B cell (primary cell): ENCODE results near the gene FZD1. TPM values are rescaled to one million over a fixed set of nuclear protein-coding genes. Genes with fewer than 3 reads are reported as not detected.

ENCODE experiments used
- ATAC-seq: fragments of 200-7000 bp; cut with Tn5 transposase; one replicate; pipeline ENCODE4 v1.10.0; 2021; ENCODE audit warnings: low read depth, mild to moderate bottlenecking, moderate number of reproducible peaks, moderate library complexity
- CTCF ChIA-PET: fragments of 350-600 bp; sonication (Branson Sonifier 250); formaldehyde crosslinking; loops from one replicate; lab custom pipeline; 2021; ENCODE audit warnings: antibody characterized with exemption, inconsistent platforms; lab: Charles Lee
- POLR2A ChIA-PET: fragments of 350-600 bp; sonication (Branson Sonifier 250); formaldehyde crosslinking; loops from one replicate; lab custom pipeline; 2021; ENCODE audit warnings: antibody characterized with exemption; lab: Charles Lee
- DNase-seq: peaks from one replicate; pipeline ENCODE4 v3.0.0; 2013
- H2AFZ ChIP-seq: 2 replicates; pipeline ENCODE4 v1.6.1; 2012; ENCODE audit warnings: mild to moderate bottlenecking, low read depth, low read length; ENCODE audit not compliant: insufficient read depth, poor library complexity, severe bottlenecking
- H3K27ac ChIP-seq, 2 donors: 1 replicate in 1 of 2; 2 replicates in 1 of 2; pipeline ENCODE4 v1.5.1; 2012 to 2013; ENCODE audit warnings: low read length in 2 of 2, mild to moderate bottlenecking in 2 of 2, moderate library complexity in 1 of 2
- H3K27me3 ChIP-seq, 4 experiments: fragments of 200-600 bp in 1 of 4; sonication (generic) in 1 of 4; replicated peaks in 1 of 4; 1 replicate in 2 of 4; 2 replicates in 2 of 4; pipeline versions ENCODE4 v1.6.1 to v1.7.0; 2013 to 2016; ENCODE audit warnings: low read length in 3 of 4, mild to moderate bottlenecking in 2 of 4, mixed read lengths in 1 of 4, moderate library complexity in 1 of 4; ENCODE audit not compliant: insufficient read depth in 4 of 4, control insufficient read depth in 3 of 4; ENCODE audit errors: control extremely low read depth in 1 of 4
- H3K36me3 ChIP-seq, 2 experiments: replicated peaks in 1 of 2; 1 replicate in 1 of 2; 2 replicates in 1 of 2; pipeline versions ENCODE4 v1.6.1 to v1.7.1; 2013; ENCODE audit warnings: low read length in 1 of 2; ENCODE audit not compliant: insufficient read depth in 2 of 2, control insufficient read depth in 1 of 2; ENCODE audit errors: control extremely low read depth in 1 of 2, extremely low read depth in 1 of 2
- H3K4me1 ChIP-seq, 2 donors: fragments of 200-600 bp in 1 of 2; sonication (generic) in 1 of 2; 1 replicate in 1 of 2; 2 replicates in 1 of 2; pipeline versions ENCODE4 v1.5.1 to v1.6.1; 2013 to 2017; ENCODE audit warnings: low read length in 2 of 2; ENCODE audit not compliant: control insufficient read depth in 2 of 2, insufficient read depth in 2 of 2
- H3K4me2 ChIP-seq: replicated peaks from 2 replicates; pipeline ENCODE3; 2012; ENCODE audit warnings: mild to moderate bottlenecking, low read depth, low read length; ENCODE audit not compliant: poor library complexity, severe bottlenecking
- H3K4me3 ChIP-seq, 5 experiments: fragments of 200-600 bp in 1 of 5; sonication (generic) in 1 of 5; 1 replicate in 3 of 5; 2 replicates in 2 of 5; pipeline versions ENCODE4 v1.5.1 to v1.7.0; 2011 to 2016; ENCODE audit warnings: low read length in 4 of 5, mild to moderate bottlenecking in 4 of 5, low read depth in 2 of 5, control low read depth in 1 of 5, moderate library complexity in 1 of 5; ENCODE audit not compliant: insufficient read depth in 1 of 5; ENCODE audit errors: control extremely low read depth in 1 of 5, extremely low read depth in 1 of 5
- H3K79me2 ChIP-seq: fragments of 200-600 bp; sonication (generic); one replicate; pipeline ENCODE4 v1.6.0; 2016; ENCODE audit warnings: low read length; ENCODE audit not compliant: control insufficient read depth, insufficient read depth
- H3K9ac ChIP-seq: fragments of 200-600 bp; sonication (generic); 2 replicates; pipeline ENCODE4 v1.6.1; 2017; ENCODE audit warnings: mild to moderate bottlenecking, low read length, moderate library complexity
- H3K9me3 ChIP-seq, 3 donors: one replicate each; pipeline versions ENCODE4 v1.6.1 to v1.7.1; 2013; ENCODE audit warnings: low read length in 2 of 3; ENCODE audit not compliant: control insufficient read depth in 2 of 3, insufficient read depth in 1 of 3; ENCODE audit errors: control extremely low read depth in 1 of 3
- H4K20me1 ChIP-seq: 2 replicates; pipeline ENCODE4 v1.6.0; 2012; ENCODE audit warnings: mild to moderate bottlenecking, low read length; ENCODE audit not compliant: insufficient read depth, control insufficient read depth, poor library complexity, severe bottlenecking
- H3K27ac Mint-ChIP-seq: one replicate; pipeline ENCODE4 v1.8.0; 2021; ENCODE audit warnings: mixed read lengths
- H3K27me3 Mint-ChIP-seq: one replicate; pipeline ENCODE4 v1.8.0; 2021; ENCODE audit warnings: mixed read lengths
- H3K4me1 Mint-ChIP-seq: one replicate; pipeline ENCODE4 v1.8.0; 2021; ENCODE audit warnings: mixed read lengths
- H3K4me3 Mint-ChIP-seq: one replicate; pipeline ENCODE4 v1.8.0; 2021; ENCODE audit warnings: mixed read lengths
- H3K9me3 Mint-ChIP-seq: one replicate; pipeline ENCODE4 v1.8.0; 2022; ENCODE audit warnings: mixed read lengths; ENCODE audit not compliant: insufficient read depth
- CTCF ChIP-seq: fragments of 200-600 bp; IDR thresholded peaks from one replicate; pipeline ENCODE4 v1.8.0; 2022; ENCODE audit warnings: antibody characterized with exemption, mild to moderate bottlenecking
- EZH2 ChIP-seq: IDR thresholded peaks from 2 replicates; pipeline ENCODE4 v1.6.1; 2012; ENCODE audit warnings: borderline replicate concordance, low read depth, mild to moderate bottlenecking, moderate library complexity, low read length; ENCODE audit not compliant: insufficient read depth, poor library complexity, severe bottlenecking
- WGBS: methylation state at CpG from one replicate; pipeline ENCODE4 v1.1.5; 2013; ENCODE audit warnings: missing lambda C conversion rate; ENCODE audit not compliant: insufficient coverage; 5-methylcytosine and 5-hydroxymethylcytosine counted together
- intact Hi-C: fragments of 100-400 bp; cut with micrococcal nuclease; formaldehyde crosslinking; loops from one replicate; pipeline ENCODE4 v1.10.0; 2022
- polyA plus RNA-seq: library from polyadenylated mRNA; depleted of rRNA; stranded (reverse); fragments of >200 nt; gene quantifications from 2 replicates; pipeline ENCODE4 v1.2.3, GENCODE V29; 2012
- total RNA-seq, 2 donors: library from RNA; stranded (reverse); fragments of 120-200 nt in 1 of 2; gene quantifications; 1 replicate in 1 of 2; 2 replicates in 1 of 2; pipeline versions ENCODE4 v1.2.3 to v1.2.4, GENCODE V29; 2013 to 2022

The FZD1 gene
- total and polyA plus RNA-seq, 2 donors (not counting 1 experiment from before 2014, with no cell fraction given), result 0.15 to 0.49 TPM

DNA sequence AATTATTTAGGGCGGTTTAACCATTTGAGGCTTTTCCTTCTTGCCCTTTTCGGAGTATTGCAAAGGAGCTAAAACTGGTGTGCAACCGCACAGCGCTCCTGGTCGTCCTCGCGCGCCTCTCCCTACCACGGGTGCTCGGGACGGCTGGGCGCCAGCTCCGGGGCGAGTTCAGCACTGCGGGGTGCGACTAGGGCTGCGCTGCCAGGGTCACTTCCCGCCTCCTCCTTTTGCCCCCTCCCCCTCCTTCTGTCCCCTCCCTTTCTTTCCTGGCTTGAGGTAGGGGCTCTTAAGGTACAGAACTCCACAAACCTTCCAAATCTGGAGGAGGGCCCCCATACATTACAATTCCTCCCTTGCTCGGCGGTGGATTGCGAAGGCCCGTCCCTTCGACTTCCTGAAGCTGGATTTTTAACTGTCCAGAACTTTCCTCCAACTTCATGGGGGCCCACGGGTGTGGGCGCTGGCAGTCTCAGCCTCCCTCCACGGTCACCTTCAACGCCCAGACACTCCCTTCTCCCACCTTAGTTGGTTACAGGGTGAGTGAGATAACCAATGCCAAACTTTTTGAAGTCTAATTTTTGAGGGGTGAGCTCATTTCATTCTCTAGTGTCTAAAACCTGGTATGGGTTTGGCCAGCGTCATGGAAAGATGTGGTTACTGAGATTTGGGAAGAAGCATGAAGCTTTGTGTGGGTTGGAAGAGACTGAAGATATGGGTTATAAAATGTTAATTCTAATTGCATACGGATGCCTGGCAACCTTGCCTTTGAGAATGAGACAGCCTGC is 3.1 kb downstream of the FZD1 start:
- Histone ChIP-seq H3K4me2 (no peak overlapping the region), H4K20me1 (no peaks in the 10 kb centered on the region), H3K9ac (no peak overlapping the region), H3K27ac (no peak overlapping the region), H3K36me3 (no peaks in the 10 kb centered on the region), H3K27me3 (peaks cover 0 to 39% (median 23%) of the 10 kb centered on the region in 4 experiments), H3K79me2 (no peaks in the 10 kb centered on the region), H2AFZ (no peak overlapping the region), H3K9me3 (peaks cover 0 to 14% (median 0%) of the 10 kb centered on the region in 3 donors), H3K4me3 (no peak overlapping the region), H3K4me1 (peaks cover 24 to 25% of the 10 kb centered on the region in 2 donors)
- Mint-ChIP-seq H3K27me3 (peaks cover 44% of the 10 kb centered on the region), H3K9me3 (no peaks in the 10 kb centered on the region), H3K4me3 (peak overlapping the region; percentile 19), H3K4me1 (peaks cover 24% of the 10 kb centered on the region), H3K27ac (no peak overlapping the region)
- WGBS, result 95% methylated on average over 23 of the region's 29 CpGs
- TF ChIP-seq EZH2, result no peak
- TF ChIP-seq CTCF, result no peak
- ChIA-PET CTCF (no interaction called here), POLR2A (no interaction called here)
- DNase-seq (no peak), ATAC-seq (no peak)
- intact Hi-C loops, result loop anchor here (10.0 kb wide), 1 partner anchor 183 kb away; no protein-coding TSS in a partner anchor

DNA sequence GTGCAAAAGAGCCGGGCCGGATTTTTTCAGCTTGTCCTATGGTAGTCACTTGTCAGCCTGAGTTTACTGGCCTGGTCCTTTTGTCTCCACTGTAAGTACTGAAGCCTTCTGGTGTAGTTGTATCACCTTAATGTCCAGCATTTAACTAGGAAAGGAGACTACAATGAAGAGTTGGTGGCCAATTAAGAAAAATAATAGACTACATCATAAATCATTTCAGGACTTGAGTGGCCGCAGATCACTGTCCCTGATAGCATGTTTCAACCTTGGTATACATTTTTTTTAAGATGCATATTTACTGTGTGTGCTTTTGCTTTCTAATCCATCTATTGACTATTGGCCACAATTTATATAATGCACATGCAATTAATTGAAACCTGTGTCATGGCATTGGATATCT is 6.1 kb downstream of the FZD1 start:
- no peak overlapping the region for H3K9ac ChIP-seq
- ChIA-PET CTCF (no interaction called here), POLR2A (no interaction called here)
- DNase-seq (no peak), ATAC-seq (no peak)
- H3K27ac ChIP-seq, result no peak overlapping the region
- no peak overlapping the region for H3K4me3 ChIP-seq
- no peak for TF ChIP-seq CTCF
- TF ChIP-seq EZH2, result no peak
- no peak overlapping the region for H3K4me3 Mint-ChIP-seq
- H2AFZ ChIP-seq, result no peak overlapping the region
- no peak overlapping the region for H3K27ac Mint-ChIP-seq
- WGBS, result 100% methylated on average over 2 of the region's 3 CpGs
- peaks cover 31% of the 10 kb centered on the region for H3K27me3 Mint-ChIP-seq
- no peaks in the 10 kb centered on the region for H3K9me3 Mint-ChIP-seq
- H3K9me3 ChIP-seq, result peaks cover 0 to 14% (median 0%) of the 10 kb centered on the region in 3 donors
- intact Hi-C loops, result no loop called here
- H3K36me3 ChIP-seq, result no peaks in the 10 kb centered on the region
- H4K20me1 ChIP-seq, result no peaks in the 10 kb centered on the region
- H3K79me2 ChIP-seq, result no peaks in the 10 kb centered on the region
- H3K4me1 Mint-ChIP-seq, result peaks cover 9% of the 10 kb centered on the region
- peaks cover 11% of the 10 kb centered on the region in 2 donors for H3K4me1 ChIP-seq
- peaks cover 0 to 22% (median 12%) of the 10 kb centered on the region in 4 experiments for H3K27me3 ChIP-seq
- no peak overlapping the region for H3K4me2 ChIP-seq
